Spinal cord (tissue), 10 donors: Measurements from ENCODE around the gene MYO6. TPM values are rescaled to one million over a fixed set of nuclear protein-coding genes. Genes with fewer than 3 reads are reported as not detected.

Source experiments
- DNase-seq, 6 donors: peaks; one replicate each; pipeline versions ENCODE4 v3.0.0 to v3.0.0-alpha.2; 2013 to 2015; ENCODE audit warnings: low spot score in 6 of 6, low read depth in 4 of 6
- H3K27ac ChIP-seq: one replicate; pipeline ENCODE4 v1.5.1; 2013; ENCODE audit warnings: low read depth, low read length, control low read depth
- H3K27me3 ChIP-seq: one replicate; pipeline ENCODE4 v1.6.1; 2013; ENCODE audit warnings: low read length; ENCODE audit not compliant: control insufficient read depth, insufficient read depth
- H3K36me3 ChIP-seq: one replicate; pipeline ENCODE4 v1.6.1; 2013; ENCODE audit warnings: low read length; ENCODE audit not compliant: control insufficient read depth, insufficient read depth
- H3K4me1 ChIP-seq: one replicate; pipeline ENCODE4 v1.6.1; 2013; ENCODE audit warnings: low read length; ENCODE audit not compliant: control insufficient read depth, insufficient read depth
- H3K4me3 ChIP-seq: one replicate; pipeline ENCODE4 v1.5.1; 2013; ENCODE audit warnings: low read depth, low read length, control low read depth
- H3K9me3 ChIP-seq: one replicate; pipeline ENCODE4 v1.6.1; 2013; ENCODE audit warnings: low read length; ENCODE audit not compliant: control insufficient read depth, insufficient read depth
- WGBS: methylation state at CpG from one replicate; pipeline ENCODE4 v1.1.5; 2013; ENCODE audit warnings: missing lambda C conversion rate; ENCODE audit not compliant: insufficient coverage; 5-methylcytosine and 5-hydroxymethylcytosine counted together
- polyA plus RNA-seq, 2 donors: library from polyadenylated mRNA; unstranded; fragments of 120-200 nt; gene quantifications; one replicate each; pipeline ENCODE4 v1.2.1, GENCODE V29; 2013; ENCODE audit not compliant: insufficient read length in 2 of 2
- total RNA-seq, 2 donors: library from RNA; depleted of rRNA in 1 of 2; stranded (reverse); fragments of 120-200 nt in 1 of 2; fragments of >200 nt in 1 of 2; gene quantifications; one replicate each; pipeline versions ENCODE4 v1.2.3 to v1.2.4, GENCODE V29; 2013 to 2014
- donor health status: healthy.

Gene MYO6
- total and polyA plus RNA-seq, 4 donors: 25.5 to 38.5 (median 29.8) TPM

DNA sequence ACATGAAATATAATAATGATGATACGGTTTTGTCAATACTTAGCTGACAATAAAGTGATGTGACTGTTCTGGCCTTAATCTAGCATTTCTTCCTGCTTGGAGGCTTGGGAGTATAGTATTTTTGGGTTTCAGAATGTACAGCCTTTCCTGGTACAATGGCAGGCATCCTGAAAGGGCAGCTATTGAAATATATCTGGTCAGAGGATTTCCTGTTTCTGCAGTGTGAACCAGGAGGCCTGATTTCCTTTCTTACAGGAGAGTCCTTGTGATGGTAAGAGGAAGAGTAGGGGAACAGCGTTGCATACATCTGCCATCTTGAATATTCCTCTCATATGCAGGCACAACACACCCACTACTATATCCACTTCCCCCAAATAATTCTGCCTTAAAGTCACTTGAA lies 93.7 kb downstream of the MYO6 start:
- 100% methylated on average over 1 of the region's 2 CpGs for WGBS
- Histone ChIP-seq H3K36me3 (peaks cover 5% of the 10 kb centered on the region), H3K4me1 (no peaks in the 10 kb centered on the region), H3K9me3 (no peaks in the 10 kb centered on the region), H3K4me3 (no peak overlapping the region), H3K27me3 (no peaks in the 10 kb centered on the region), H3K27ac (no peak overlapping the region)
- DNase-seq: no peak

DNA sequence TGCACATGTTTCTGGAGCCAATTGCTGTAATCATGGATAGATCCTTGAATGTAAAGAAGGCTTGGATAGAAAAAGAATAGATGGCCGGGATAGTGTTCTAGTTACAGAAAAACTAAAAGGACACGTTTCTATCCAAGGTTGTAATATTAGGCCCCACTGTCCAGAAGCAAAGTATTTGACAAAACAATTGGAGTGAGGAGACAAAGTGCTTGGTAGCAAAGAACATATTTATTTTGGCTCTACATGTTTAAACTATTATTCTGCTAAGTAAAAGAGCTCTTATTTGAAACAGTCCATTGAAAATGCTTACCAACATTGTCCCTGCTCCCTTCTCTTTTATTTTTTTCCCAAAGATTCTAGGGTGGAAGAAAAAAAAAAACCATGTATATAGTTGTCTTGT lies 94.4 kb downstream of the MYO6 start:
- H3K27me3 ChIP-seq: no peaks in the 10 kb centered on the region
- H3K4me3 ChIP-seq: no peak overlapping the region
- no peak for DNase-seq
- H3K27ac ChIP-seq: no peak overlapping the region
- no peaks in the 10 kb centered on the region for H3K9me3 ChIP-seq
- H3K36me3 ChIP-seq: peaks cover 5% of the 10 kb centered on the region
- H3K4me1 ChIP-seq: no peaks in the 10 kb centered on the region
- 68% methylated on average over 2 of the region's 2 CpGs for WGBS

DNA sequence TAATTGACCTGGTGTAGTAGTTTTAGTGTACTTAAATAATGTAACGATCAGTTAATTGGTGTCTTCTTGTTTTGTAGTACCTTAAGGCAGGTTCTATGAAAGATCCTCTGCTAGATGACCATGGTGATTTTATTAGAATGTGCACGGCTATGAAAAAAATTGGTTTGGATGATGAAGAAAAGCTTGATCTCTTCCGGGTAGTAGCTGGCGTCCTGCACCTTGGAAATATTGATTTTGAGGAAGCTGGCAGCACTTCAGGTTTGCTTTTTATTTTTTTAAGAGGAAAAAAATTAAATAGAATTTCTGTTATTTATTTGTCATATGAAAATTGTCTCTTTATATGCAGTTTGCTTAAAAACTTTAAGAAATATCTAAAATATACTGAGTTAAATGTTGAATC lies 99.2 kb downstream of the MYO6 start:
- Histone ChIP-seq H3K4me1 (no peaks in the 10 kb centered on the region), H3K36me3 (no peaks in the 10 kb centered on the region), H3K27me3 (no peaks in the 10 kb centered on the region), H3K27ac (no peak overlapping the region), H3K4me3 (no peak overlapping the region), H3K9me3 (no peaks in the 10 kb centered on the region)
- WGBS: 93% methylated on average over 2 of the region's 4 CpGs
- no peak for DNase-seq

DNA sequence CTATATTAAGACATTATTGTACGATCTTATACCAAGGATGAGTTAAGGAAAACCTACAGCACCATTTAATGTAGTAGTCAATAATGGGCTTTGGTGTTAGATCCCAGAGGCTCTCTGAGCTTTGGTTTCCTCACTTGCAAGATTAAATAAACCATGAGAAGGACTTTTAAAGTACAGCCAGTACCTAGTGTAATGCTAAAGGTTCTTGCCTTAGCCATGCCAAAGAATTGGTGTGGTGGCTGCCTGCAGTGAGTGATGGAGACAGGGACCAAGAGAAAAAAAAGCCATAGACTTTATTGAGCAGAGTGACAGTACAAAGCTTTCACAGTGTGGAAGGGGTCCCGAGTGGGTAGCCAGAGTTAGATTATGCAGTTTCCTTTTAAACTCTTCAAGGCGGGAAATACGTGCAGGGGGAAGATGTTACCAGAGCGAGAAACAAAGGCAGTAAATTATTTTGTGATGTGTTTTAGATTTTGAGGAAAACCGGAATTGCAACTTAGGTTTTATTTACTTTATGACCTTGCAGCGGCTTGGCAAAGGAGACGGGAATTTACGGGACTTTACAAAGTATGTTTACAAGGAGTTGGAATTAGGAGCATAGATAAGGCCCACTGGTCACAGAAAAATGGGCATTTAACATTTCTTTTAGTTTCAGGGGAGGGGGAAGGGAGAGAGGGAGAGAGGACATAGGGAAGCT lies 100.4 kb downstream of the MYO6 start:
- DNase-seq: no peak
- H3K9me3 ChIP-seq: no peaks in the 10 kb centered on the region
- no peak overlapping the region for H3K4me3 ChIP-seq
- H3K27ac ChIP-seq: no peak overlapping the region
- H3K27me3 ChIP-seq: no peaks in the 10 kb centered on the region
- H3K4me1 ChIP-seq: no peaks in the 10 kb centered on the region
- 59% methylated on average over 8 of the region's 9 CpGs for WGBS
- no peaks in the 10 kb centered on the region for H3K36me3 ChIP-seq

DNA sequence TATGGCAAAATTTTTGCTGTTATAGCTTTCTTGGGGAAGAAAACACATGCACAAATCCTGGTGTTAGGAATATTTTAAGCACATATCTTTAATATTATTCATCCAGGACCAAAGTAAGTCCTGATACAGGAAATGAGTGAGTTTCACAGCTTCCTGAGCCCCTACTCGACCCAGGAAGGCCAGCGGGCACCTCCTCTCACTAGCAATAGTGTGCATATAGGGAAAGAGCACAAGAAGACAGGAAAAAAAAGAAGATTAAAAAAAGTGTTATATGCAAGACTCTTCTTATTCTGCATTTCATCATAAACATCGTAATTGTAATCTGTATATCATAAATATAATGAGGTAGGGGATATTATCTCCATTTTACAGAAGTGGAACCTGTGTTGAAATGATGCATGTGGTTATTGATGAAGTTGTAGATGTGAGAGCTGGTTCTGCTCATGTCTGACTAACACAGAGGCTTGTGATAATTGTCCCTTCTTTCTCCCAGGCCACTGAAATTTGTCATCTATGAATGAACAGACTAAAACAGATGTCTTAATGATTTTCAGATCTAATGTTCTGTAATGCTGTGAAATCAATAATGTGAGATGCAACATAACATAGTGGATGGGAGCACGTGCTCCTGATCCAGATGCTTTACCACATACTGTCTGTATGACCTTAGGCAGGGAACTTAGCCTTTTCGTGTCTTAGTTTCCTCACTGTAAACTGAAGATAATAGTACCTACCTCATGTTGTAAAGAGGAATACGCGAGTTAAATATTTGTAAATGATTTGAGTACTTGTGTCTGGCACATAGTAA lies 101.2 kb downstream of the MYO6 start:
- DNase-seq: peak in 1 of 6 donors; percentile 4
- Histone ChIP-seq H3K4me3 (no peak overlapping the region), H3K36me3 (no peaks in the 10 kb centered on the region), H3K27me3 (no peaks in the 10 kb centered on the region), H3K27ac (no peak overlapping the region), H3K4me1 (no peaks in the 10 kb centered on the region), H3K9me3 (no peaks in the 10 kb centered on the region)
- WGBS: no CpG with 5 or more reads among the region's 7 CpGs

DNA sequence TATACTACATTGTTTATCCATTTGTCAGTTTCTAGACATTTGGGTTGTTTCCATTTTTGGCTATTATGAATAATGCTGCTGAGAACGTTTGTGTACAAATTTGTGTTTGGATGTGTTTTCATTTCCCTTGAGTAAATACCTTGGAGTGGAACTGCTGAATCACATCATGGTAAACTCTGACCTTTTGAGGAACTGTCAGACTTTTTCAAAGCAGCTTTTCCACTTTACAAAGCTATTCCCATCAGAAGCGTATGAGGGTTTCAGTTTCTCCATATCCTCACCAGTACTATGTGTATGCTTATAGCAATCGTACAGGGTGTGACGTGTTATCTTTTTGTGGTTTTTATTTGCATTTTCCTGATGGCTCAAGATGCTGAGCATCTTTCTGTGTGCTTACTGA lies 103.7 kb downstream of the MYO6 start:
- H3K36me3 ChIP-seq: no peaks in the 10 kb centered on the region
- H3K27me3 ChIP-seq: no peaks in the 10 kb centered on the region
- no peak for DNase-seq
- no peaks in the 10 kb centered on the region for H3K9me3 ChIP-seq
- H3K27ac ChIP-seq: no peak overlapping the region
- H3K4me1 ChIP-seq: no peaks in the 10 kb centered on the region
- WGBS: 40% methylated on average over 1 of the region's 4 CpGs
- no peak overlapping the region for H3K4me3 ChIP-seq

DNA sequence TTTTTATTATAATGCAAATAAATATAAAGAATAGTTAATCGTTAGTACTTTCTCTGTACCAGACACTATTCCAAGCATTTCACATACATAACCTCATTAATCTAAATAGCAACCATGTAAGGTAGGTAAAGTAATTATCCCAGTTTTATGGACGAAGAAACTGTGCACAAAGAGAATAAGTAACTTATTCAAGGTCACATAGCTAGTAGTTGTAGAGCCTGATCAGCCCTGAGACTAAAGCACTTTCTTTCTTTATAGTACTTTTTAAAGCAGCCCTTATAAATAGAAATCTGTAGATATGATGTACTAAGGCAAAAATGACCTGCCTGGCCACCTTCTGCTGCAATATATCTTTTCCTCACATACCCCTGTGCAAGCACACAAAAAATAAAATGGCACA lies 104.8 kb downstream of the MYO6 start:
- Histone ChIP-seq H3K9me3 (no peaks in the 10 kb centered on the region), H3K4me3 (no peak overlapping the region), H3K27ac (no peak overlapping the region), H3K36me3 (no peaks in the 10 kb centered on the region), H3K4me1 (no peaks in the 10 kb centered on the region), H3K27me3 (no peaks in the 10 kb centered on the region)
- no peak for DNase-seq
- WGBS: no CpG with 5 or more reads among the region's 2 CpGs

DNA sequence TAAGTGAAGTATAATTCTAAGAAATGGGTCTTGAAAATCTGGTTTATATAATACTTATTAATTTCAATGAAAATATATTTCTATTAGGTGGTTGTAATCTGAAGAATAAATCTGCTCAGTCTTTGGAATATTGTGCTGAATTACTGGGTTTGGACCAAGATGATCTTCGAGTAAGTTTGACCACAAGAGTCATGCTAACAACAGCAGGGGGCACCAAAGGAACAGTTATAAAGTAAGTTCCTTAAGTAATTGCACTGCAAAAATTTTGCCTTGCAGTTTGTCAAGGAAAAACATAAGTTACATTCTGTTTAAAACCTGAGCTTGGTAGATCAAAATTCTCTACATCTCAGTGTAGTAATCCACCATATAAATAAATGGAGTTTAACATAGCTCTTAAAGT lies 106.0 kb downstream of the MYO6 start:
- 60% methylated on average over 1 of the region's 1 CpG for WGBS
- H3K4me3 ChIP-seq: no peak overlapping the region
- H3K36me3 ChIP-seq: peaks cover 6% of the 10 kb centered on the region
- no peak overlapping the region for H3K27ac ChIP-seq
- H3K4me1 ChIP-seq: no peaks in the 10 kb centered on the region
- peak; percentile 7 to 79 (median 34) for DNase-seq
- H3K27me3 ChIP-seq: no peaks in the 10 kb centered on the region
- no peaks in the 10 kb centered on the region for H3K9me3 ChIP-seq

DNA sequence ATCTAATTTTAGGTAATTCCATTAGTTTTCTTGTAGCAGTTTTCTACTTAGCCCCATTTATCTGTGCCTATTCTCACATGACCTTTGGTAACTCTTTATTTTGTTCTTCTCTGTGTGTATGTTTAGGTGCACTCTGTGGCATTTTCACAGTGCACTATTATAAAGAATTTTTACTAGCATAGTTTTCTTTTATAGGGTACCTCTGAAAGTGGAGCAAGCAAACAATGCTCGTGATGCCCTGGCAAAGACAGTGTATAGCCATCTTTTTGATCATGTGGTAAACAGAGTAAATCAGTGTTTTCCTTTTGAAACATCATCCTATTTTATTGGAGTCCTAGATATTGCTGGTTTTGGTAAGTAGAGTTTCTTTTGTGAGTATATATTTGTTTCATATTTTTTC lies 107.9 kb downstream of the MYO6 start:
- Histone ChIP-seq H3K9me3 (no peaks in the 10 kb centered on the region), H3K27me3 (no peaks in the 10 kb centered on the region), H3K27ac (no peak overlapping the region), H3K4me1 (no peaks in the 10 kb centered on the region), H3K36me3 (peaks cover 6% of the 10 kb centered on the region), H3K4me3 (no peak overlapping the region)
- no peak for DNase-seq
- no CpG with 5 or more reads among the region's 1 CpG for WGBS

DNA sequence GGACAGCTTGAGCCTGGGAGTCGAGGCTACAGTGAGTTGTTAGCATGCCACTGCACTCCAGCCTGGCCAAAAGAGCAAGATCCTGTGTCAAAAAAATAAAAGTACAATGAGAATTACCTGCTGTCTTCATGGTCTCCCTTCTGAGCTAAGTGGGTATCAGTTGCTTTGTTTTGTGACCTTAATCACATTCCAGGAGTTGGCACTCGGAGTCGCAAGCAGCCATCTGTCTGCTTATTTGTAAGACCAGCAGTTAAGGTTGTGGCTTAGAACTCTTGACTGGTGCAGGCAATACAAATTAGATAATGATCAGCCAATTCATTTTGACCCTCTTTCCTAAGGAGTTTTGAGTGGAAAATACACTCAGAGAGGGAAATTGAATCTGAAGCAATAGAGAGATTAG lies 114.0 kb downstream of the MYO6 start:
- Histone ChIP-seq H3K27ac (no peak overlapping the region), H3K9me3 (no peaks in the 10 kb centered on the region), H3K4me3 (no peak overlapping the region), H3K4me1 (no peaks in the 10 kb centered on the region), H3K27me3 (no peaks in the 10 kb centered on the region), H3K36me3 (peaks cover 15% of the 10 kb centered on the region)
- WGBS: no CpG with 5 or more reads among the region's 3 CpGs
- no peak for DNase-seq
